SU-DHL-6 (cell line): Measurements from ENCODE around the gene NRG3.

ENCODE experiments used
- EZH2phosphoT487 ChIP-seq: fragments of 200-600 bp; sonication (generic), shearing (Covaris generic); conservative IDR thresholded peaks from 2 replicates; pipeline ENCODE4 v1.6.1; 2018; ENCODE audit warnings: mild to moderate bottlenecking, antibody characterized with exemption, low read length, moderate library complexity, mixed read lengths
- TF ChIP-seq, protein P1 (sequence below): fragments of 200-600 bp; sonication (generic); IDR thresholded peaks from one replicate; pipeline ENCODE4 v1.5.1; 2017; ENCODE audit warnings: antibody characterized with exemption, mild to moderate bottlenecking, low read length, moderate library complexity; ENCODE audit not compliant: insufficient read depth, poor library complexity, severe bottlenecking

DNA sequence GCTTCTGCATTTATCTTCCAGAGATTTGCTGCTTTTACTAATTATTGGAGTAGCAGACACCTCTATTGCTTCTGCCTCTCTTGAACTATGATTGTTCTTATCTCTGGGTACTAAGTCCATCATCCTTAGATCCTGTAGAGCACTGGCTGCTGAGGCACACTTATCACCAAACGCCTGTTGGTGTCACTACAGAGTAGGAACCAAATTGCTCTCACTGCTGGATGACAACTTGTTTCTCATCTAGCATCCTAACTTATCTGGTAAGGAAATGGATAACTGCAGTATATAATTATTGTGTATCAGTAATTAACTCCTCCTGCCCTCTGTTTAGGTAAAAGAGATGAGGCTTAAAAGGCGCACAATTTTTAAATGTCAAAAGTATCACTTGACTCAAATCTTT is 1059.4 kb downstream of the NRG3 start:
- TF ChIP-seq, protein P1, sequence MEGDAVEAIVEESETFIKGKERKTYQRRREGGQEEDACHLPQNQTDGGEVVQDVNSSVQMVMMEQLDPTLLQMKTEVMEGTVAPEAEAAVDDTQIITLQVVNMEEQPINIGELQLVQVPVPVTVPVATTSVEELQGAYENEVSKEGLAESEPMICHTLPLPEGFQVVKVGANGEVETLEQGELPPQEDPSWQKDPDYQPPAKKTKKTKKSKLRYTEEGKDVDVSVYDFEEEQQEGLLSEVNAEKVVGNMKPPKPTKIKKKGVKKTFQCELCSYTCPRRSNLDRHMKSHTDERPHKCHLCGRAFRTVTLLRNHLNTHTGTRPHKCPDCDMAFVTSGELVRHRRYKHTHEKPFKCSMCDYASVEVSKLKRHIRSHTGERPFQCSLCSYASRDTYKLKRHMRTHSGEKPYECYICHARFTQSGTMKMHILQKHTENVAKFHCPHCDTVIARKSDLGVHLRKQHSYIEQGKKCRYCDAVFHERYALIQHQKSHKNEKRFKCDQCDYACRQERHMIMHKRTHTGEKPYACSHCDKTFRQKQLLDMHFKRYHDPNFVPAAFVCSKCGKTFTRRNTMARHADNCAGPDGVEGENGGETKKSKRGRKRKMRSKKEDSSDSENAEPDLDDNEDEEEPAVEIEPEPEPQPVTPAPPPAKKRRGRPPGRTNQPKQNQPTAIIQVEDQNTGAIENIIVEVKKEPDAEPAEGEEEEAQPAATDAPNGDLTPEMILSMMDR: no peak
- TF ChIP-seq EZH2phosphoT487: no peak
